ENCODE results near the gene TTC27. TPM values are rescaled to one million over a fixed set of nuclear protein-coding genes. Genes with fewer than 3 reads are reported as not detected.
A peak's percentile ranks its signal among the peaks of the same experiment; 100 is the strongest.
"Not testable (repeated sequence)": the region's sequence is repeated elsewhere in the genome, so short reads cannot be mapped to it uniquely, and the experiment has no call there.

The TTC27 gene
- total RNA-seq, 2 experiments from 2014 or later = 25.2 to 27.5 TPM

GRCh38 chr2:32750880-32751279, 123.0 kb downstream of the TTC27 start:
- no peak for DNase-seq
- Mint-ChIP-seq H3K4me3 (no peak overlapping the region), H3K9me3 (peaks cover 3% of the 10 kb centered on the region), H3K4me1 (ENCODE audit: low read depth) (peaks cover 6% of the 10 kb centered on the region), H3K27me3 (ENCODE audit: low read depth) (no peaks in the 10 kb centered on the region), H3K36me3 (ENCODE audit: low read depth) (peaks cover 38% of the 10 kb centered on the region), H3K27ac (no peak overlapping the region)
- CTCF ChIA-PET = no interaction called here
- intact Hi-C loops (cut with micrococcal nuclease) = no loop called here

- Mint-ChIP-seq H3K9me3 (no peaks in the 10 kb centered on the region), H3K36me3 (ENCODE audit: low read depth) (peaks cover 38% of the 10 kb centered on the region), H3K27me3 (ENCODE audit: low read depth) (no peaks in the 10 kb centered on the region), H3K27ac (no peak overlapping the region), H3K4me1 (ENCODE audit: low read depth) (peaks cover 13% of the 10 kb centered on the region), H3K4me3 (no peak overlapping the region)
- intact Hi-C loops (cut with micrococcal nuclease) = no loop called here
- DNase-seq = no peak
- CTCF ChIA-PET = no interaction called here
These were observed 124.4 kb downstream of the TTC27 start for GRCh38 chr2:32752205-32752604.

GRCh38 chr2:32752952-32753351, 125.1 kb downstream of the TTC27 start:
- CTCF ChIA-PET = no interaction called here
- no peaks in the 10 kb centered on the region for H3K9me3 Mint-ChIP-seq
- H3K4me3 Mint-ChIP-seq = no peak overlapping the region
- H3K4me1 Mint-ChIP-seq (ENCODE audit: low read depth) = peaks cover 15% of the 10 kb centered on the region
- no peaks in the 10 kb centered on the region for H3K27me3 Mint-ChIP-seq (ENCODE audit: low read depth)
- H3K27ac Mint-ChIP-seq = no peak overlapping the region
- no peak for DNase-seq
- H3K36me3 Mint-ChIP-seq (ENCODE audit: low read depth) = peaks cover 43% of the 10 kb centered on the region
- intact Hi-C loops (cut with micrococcal nuclease) = no loop called here

- intact Hi-C loops (cut with micrococcal nuclease); H3K27me3 Mint-ChIP-seq (ENCODE audit: low read depth); H3K27ac Mint-ChIP-seq; DNase-seq; H3K9me3 Mint-ChIP-seq; H3K4me3 Mint-ChIP-seq: not testable (repeated sequence)
- CTCF ChIA-PET = interaction anchor here (0.6 kb wide), 1 partner anchor 643 kb away, joined by 4 read pairs; no protein-coding TSS in a partner anchor
- peaks cover 15% of the 10 kb centered on the region for H3K4me1 Mint-ChIP-seq (ENCODE audit: low read depth)
- H3K36me3 Mint-ChIP-seq (ENCODE audit: low read depth) = peaks cover 40% of the 10 kb centered on the region
These were observed 126.8 kb downstream of the TTC27 start for GRCh38 chr2:32754676-32755075.

GRCh38 chr2:32755666-32756065, 127.8 kb downstream of the TTC27 start:
- intact Hi-C loops (cut with micrococcal nuclease) = no loop called here
- peaks cover 41% of the 10 kb centered on the region for H3K36me3 Mint-ChIP-seq (ENCODE audit: low read depth)
- H3K4me1 Mint-ChIP-seq (ENCODE audit: low read depth) = peaks cover 15% of the 10 kb centered on the region
- CTCF ChIA-PET = interaction anchor here (0.6 kb wide), 2 partner anchors 36 to 642 kb away, joined by 3 to 4 read pairs; no protein-coding TSS in a partner anchor
- no peak for DNase-seq
- H3K27ac Mint-ChIP-seq = no peak overlapping the region
- no peak overlapping the region for H3K4me3 Mint-ChIP-seq
- H3K9me3 Mint-ChIP-seq = no peaks in the 10 kb centered on the region
- no peaks in the 10 kb centered on the region for H3K27me3 Mint-ChIP-seq (ENCODE audit: low read depth)

- CTCF ChIA-PET = interaction anchor here (0.6 kb wide), 1 partner anchor 37 kb away, joined by 3 read pairs; no protein-coding TSS in a partner anchor
- H3K4me1 Mint-ChIP-seq (ENCODE audit: low read depth) = peaks cover 15% of the 10 kb centered on the region
- peaks cover 43% of the 10 kb centered on the region for H3K36me3 Mint-ChIP-seq (ENCODE audit: low read depth)
These were observed 128.4 kb downstream of the TTC27 start for GRCh38 chr2:32756074-32756727.

GRCh38 chr2:32758232-32758631, 130.4 kb downstream of the TTC27 start:
- no peak for DNase-seq
- peaks cover 16% of the 10 kb centered on the region for H3K4me1 Mint-ChIP-seq (ENCODE audit: low read depth)
- intact Hi-C loops (cut with micrococcal nuclease) = no loop called here
- no peaks in the 10 kb centered on the region for H3K27me3 Mint-ChIP-seq (ENCODE audit: low read depth)
- H3K9me3 Mint-ChIP-seq = no peaks in the 10 kb centered on the region
- H3K4me3 Mint-ChIP-seq = no peak overlapping the region
- CTCF ChIA-PET = interaction anchor here (0.6 kb wide), 1 partner anchor 130 kb away, joined by 3 read pairs; the partner anchor contains the start of gene TTC27
- peaks cover 44% of the 10 kb centered on the region for H3K36me3 Mint-ChIP-seq (ENCODE audit: low read depth)
- H3K27ac Mint-ChIP-seq = no peak overlapping the region

More at GRCh38 chr2:32756074-32756727, 128.4 kb downstream of the TTC27 start:
- Mint-ChIP-seq H3K27ac (no peak overlapping the region), H3K27me3 (ENCODE audit: low read depth) (no peaks in the 10 kb centered on the region), H3K9me3 (no peaks in the 10 kb centered on the region), H3K4me3 (no peak overlapping the region)
- DNase-seq = no peak
- intact Hi-C loops (cut with micrococcal nuclease) = no loop called here

- Mint-ChIP-seq H3K4me1 (ENCODE audit: low read depth) (peaks cover 18% of the 10 kb centered on the region), H3K9me3 (no peaks in the 10 kb centered on the region), H3K36me3 (ENCODE audit: low read depth) (peaks cover 54% of the 10 kb centered on the region), H3K4me3 (no peak overlapping the region), H3K27me3 (ENCODE audit: low read depth) (no peaks in the 10 kb centered on the region), H3K27ac (no peak overlapping the region)
- DNase-seq = no peak
- CTCF ChIA-PET = no interaction called here
- intact Hi-C loops (cut with micrococcal nuclease) = no loop called here
These were observed 132.8 kb downstream of the TTC27 start for GRCh38 chr2:32760628-32761027.

GRCh38 chr2:32768387-32769174, 140.7 kb downstream of the TTC27 start:
- Mint-ChIP-seq H3K36me3 (ENCODE audit: low read depth) (peaks cover 18% of the 10 kb centered on the region), H3K9me3 (no peaks in the 10 kb centered on the region), H3K27me3 (ENCODE audit: low read depth) (no peaks in the 10 kb centered on the region), H3K27ac (no peak overlapping the region), H3K4me1 (ENCODE audit: low read depth) (peaks cover 3% of the 10 kb centered on the region), H3K4me3 (no peak overlapping the region)
- intact Hi-C loops (cut with micrococcal nuclease) = no loop called here
- CTCF ChIA-PET = no interaction called here
- DNase-seq = no peak

- CTCF ChIA-PET = no interaction called here
- intact Hi-C loops (cut with micrococcal nuclease) = loop anchor here (5.0 kb wide), 2 partner anchors 218 to 602 kb away; no protein-coding TSS in a partner anchor
- Mint-ChIP-seq H3K27ac (no peak overlapping the region), H3K27me3 (ENCODE audit: low read depth) (no peaks in the 10 kb centered on the region), H3K36me3 (ENCODE audit: low read depth) (peaks cover 14% of the 10 kb centered on the region), H3K4me3 (no peak overlapping the region), H3K4me1 (ENCODE audit: low read depth) (no peaks in the 10 kb centered on the region), H3K9me3 (no peaks in the 10 kb centered on the region)
- DNase-seq = no peak
These were observed 142.5 kb downstream of the TTC27 start for GRCh38 chr2:32770360-32770759.

GRCh38 chr2:32772638-32773447, 145.0 kb downstream of the TTC27 start:
- no peak overlapping the region for H3K27ac Mint-ChIP-seq
- no peak overlapping the region for H3K4me3 Mint-ChIP-seq
- DNase-seq = no peak
- H3K4me1 Mint-ChIP-seq (ENCODE audit: low read depth) = peaks cover 4% of the 10 kb centered on the region
- intact Hi-C loops (cut with micrococcal nuclease) = loop anchor here (1.0 to 5.0 kb wide), 4 partner anchors 173 to 810 kb away; partner anchors contain the start of gene LTBP1
- CTCF ChIA-PET = interaction anchor here (0.9 kb wide), 1 partner anchor 119 kb away, joined by 4 read pairs; no protein-coding TSS in a partner anchor
- H3K36me3 Mint-ChIP-seq (ENCODE audit: low read depth) = peaks cover 21% of the 10 kb centered on the region
- peaks cover 2% of the 10 kb centered on the region for H3K9me3 Mint-ChIP-seq
- H3K27me3 Mint-ChIP-seq (ENCODE audit: low read depth) = no peaks in the 10 kb centered on the region

GRCh38 chr2:32773448-32773808, 145.6 kb downstream of the TTC27 start:
- Mint-ChIP-seq H3K4me1 (ENCODE audit: low read depth) (peaks cover 4% of the 10 kb centered on the region), H3K27ac (peak overlapping the region; percentile 22), H3K36me3 (ENCODE audit: low read depth) (peaks cover 25% of the 10 kb centered on the region), H3K27me3 (ENCODE audit: low read depth) (no peaks in the 10 kb centered on the region), H3K9me3 (peaks cover 5% of the 10 kb centered on the region), H3K4me3 (no peak overlapping the region)
- DNase-seq = no peak
- intact Hi-C loops (cut with micrococcal nuclease) = loop anchor here (2.0 to 5.0 kb wide), 3 partner anchors 221 to 809 kb away; no protein-coding TSS in a partner anchor
- CTCF ChIA-PET = interaction anchor here (0.6 to 1.1 kb wide), 4 partner anchors 8 to 193 kb away, joined by 3 to 4 read pairs (median 4); no protein-coding TSS in a partner anchor

Data from activated naive CD4-positive, alpha-beta T cell treated with anti-CD3 and anti-CD28 coated beads for 36 hours (primary cell).